Cardiac fibroblast (primary cell): Measurements from ENCODE around the gene MDK.

Source experiments
- DNase-seq, 2 donors: peaks; one replicate each; pipeline versions ENCODE4 v3.0.0 to v3.0.0-alpha.2; 2010; ENCODE audit warnings: low read depth in 2 of 2
- H3K4me3 ChIP-seq, 2 donors: replicated peaks in 1 of 2; 1 replicate in 1 of 2; 2 replicates in 1 of 2; pipeline ENCODE4 v1.5.1; 2011; ENCODE audit warnings: low read depth in 2 of 2, low read length in 2 of 2, mild to moderate bottlenecking in 2 of 2, moderate library complexity in 1 of 2
- TF ChIP-seq, protein P1 (sequence below): IDR thresholded peaks from one replicate; pipeline ENCODE4 v1.5.1; 2011; ENCODE audit warnings: low read depth, mild to moderate bottlenecking, low read length, inconsistent platforms

Gene MDK

DNA sequence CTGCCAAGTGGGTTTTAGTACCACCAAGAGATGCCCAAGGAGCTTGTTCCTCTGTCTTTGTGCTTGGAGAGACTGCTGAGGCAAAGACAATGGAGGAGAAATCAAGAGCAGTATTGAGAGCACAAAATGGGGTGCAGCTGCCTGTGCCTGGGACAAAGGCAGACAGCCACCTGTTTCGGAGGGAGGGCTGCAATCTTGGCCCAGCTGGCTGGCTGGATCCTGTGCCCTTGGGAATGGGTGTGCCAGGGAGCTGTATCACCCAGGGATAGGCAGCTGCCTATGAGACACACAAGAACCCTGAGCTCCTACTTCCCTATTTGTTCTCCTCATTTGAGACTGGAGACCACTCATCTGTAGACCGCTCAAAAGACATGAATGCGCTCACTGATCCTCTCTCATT is 33.4 kb downstream of the MDK start:
- no peak overlapping the region for H3K4me3 ChIP-seq
- no peak for DNase-seq
- TF ChIP-seq, protein P1, sequence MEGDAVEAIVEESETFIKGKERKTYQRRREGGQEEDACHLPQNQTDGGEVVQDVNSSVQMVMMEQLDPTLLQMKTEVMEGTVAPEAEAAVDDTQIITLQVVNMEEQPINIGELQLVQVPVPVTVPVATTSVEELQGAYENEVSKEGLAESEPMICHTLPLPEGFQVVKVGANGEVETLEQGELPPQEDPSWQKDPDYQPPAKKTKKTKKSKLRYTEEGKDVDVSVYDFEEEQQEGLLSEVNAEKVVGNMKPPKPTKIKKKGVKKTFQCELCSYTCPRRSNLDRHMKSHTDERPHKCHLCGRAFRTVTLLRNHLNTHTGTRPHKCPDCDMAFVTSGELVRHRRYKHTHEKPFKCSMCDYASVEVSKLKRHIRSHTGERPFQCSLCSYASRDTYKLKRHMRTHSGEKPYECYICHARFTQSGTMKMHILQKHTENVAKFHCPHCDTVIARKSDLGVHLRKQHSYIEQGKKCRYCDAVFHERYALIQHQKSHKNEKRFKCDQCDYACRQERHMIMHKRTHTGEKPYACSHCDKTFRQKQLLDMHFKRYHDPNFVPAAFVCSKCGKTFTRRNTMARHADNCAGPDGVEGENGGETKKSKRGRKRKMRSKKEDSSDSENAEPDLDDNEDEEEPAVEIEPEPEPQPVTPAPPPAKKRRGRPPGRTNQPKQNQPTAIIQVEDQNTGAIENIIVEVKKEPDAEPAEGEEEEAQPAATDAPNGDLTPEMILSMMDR, result no peak

DNA sequence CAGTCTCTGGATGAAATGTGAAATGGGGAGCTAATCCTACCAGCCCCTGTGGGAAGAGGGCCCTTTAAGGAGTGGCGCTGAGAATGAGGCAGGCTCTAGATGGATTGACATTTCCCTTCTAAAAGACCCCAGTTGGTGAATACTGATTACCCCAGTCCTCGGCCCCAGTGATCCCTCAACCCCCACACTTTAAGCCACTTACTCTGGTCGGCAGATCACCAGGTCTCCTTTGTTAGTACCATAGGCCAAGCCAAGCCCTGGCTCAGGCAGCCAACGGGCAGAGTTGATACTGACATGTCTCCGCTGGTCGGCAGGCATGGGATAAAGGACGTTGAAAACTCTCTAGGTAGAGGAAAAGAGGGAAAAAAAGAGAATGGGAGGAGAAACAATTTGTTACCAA is 36.2 kb downstream of the MDK start:
- DNase-seq, result no peak
- H3K4me3 ChIP-seq, result no peak overlapping the region
- TF ChIP-seq, protein P1, result no peak

DNA sequence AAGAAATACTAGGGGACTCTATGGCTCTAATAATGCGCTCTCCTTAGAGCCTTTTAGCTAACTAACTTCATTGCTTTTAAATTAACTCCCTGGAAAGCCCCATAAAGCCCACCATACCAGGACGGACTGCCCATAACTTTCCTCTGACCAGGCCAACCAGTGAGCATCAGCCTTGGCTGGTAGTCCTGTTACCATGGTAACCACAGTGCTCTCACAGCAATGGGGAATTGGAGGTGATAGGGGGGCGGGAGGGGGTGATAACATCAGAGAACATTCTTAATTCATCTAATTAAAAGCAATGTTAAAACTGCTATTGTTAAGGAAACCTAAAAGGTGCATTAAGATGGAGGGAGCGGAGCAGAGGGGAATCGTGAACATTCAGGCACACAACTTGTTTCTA is 37.3 kb downstream of the MDK start:
- no peak overlapping the region for H3K4me3 ChIP-seq
- TF ChIP-seq, protein P1, result no peak

DNA sequence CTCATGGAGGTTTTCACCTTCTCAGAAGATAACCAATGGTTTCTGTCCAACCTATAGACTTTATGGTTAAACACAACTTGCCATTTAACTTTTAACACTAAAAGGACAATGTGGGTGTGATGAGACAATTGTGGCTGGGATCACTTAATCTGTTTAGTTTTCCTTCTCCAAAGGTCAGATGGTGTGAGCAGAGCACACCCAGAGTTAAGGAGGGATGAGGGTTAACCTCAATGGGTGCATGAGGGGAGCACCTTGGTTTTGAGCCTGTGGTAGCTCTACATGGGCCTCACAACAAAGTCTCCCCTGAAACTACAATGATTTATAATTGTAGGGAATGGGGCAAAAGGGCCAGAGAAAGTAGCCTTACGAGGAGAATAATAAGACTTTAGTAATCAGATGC is 39.0 kb downstream of the MDK start:
- H3K4me3 ChIP-seq, result no peak overlapping the region
- no peak for DNase-seq
- TF ChIP-seq, protein P1, result no peak

More for the DNA sequence above, 37.3 kb downstream of the MDK start:
- DNase-seq, result no peak

DNA sequence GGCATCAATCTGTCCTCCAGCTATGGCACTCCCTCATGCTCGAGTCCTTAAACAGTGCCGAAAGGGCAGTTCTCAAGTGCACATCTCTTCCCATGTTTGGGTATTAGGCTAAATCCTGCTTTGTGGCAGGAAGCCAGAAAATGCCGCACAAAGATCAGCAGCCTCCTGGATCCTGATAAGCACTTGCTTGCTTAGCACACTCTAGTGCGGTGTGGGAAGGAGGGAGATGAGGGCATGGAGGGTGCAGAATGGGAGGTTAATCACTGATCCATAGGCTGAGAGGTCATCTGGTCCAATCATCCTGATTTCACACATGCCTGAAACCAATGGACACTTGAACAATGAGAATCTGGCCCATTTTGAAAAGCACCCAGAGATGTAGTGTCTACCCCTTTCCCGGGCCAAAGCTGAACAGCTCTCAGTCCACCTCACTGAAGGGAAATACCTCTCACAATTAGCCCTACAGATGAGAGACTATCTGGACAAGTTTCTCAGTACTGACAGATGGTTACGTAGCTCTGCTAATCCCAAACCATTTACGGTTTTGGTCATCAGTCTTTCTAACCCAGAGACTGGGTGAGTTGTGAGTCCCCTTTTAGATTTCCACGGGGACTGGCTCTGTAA is 39.9 kb downstream of the MDK start:
- DNase-seq, result no peak
- H3K4me3 ChIP-seq, result no peak overlapping the region
- TF ChIP-seq, protein P1, result no peak

DNA sequence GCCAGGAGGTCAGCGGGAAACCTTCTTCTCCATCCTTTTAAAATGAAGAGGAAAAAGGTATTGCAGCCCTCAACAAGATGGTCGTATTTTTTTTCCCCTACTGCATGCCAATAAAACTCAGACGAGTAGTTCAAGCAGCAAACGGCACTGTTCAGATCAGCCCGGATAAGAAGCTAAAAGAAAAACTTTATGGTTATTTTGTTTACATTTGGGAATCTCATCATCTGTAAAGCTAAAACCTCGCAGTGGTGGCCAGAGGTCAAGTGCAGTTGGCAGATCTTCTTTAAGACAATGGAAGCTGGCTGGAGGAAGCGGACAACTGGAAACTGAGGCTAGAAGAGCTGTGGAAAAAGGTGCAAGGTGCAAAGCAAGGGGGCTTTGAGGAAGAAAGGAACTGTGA is 41.1 kb downstream of the MDK start:
- H3K4me3 ChIP-seq, result no peak overlapping the region
- DNase-seq, result no peak
- TF ChIP-seq, protein P1, result no peak
